Ishikawa (cell line): Measurements from ENCODE around the gene CACNA2D3.

Experiments
- CEBPB ChIP-seq: IDR thresholded peaks from 2 replicates; pipeline ENCODE4 v1.6.1; 2012
- CREB1 ChIP-seq: IDR thresholded peaks from 2 replicates; pipeline ENCODE4 v1.6.1; 2012; ENCODE audit warnings: low read depth
- EGR1 ChIP-seq: IDR thresholded peaks from 2 replicates; pipeline ENCODE4 v1.6.1; 2012
- FOXM1 ChIP-seq: IDR thresholded peaks from 2 replicates; pipeline ENCODE4 v1.6.1; 2012; ENCODE audit warnings: low read depth, borderline replicate concordance
- MAX ChIP-seq: IDR thresholded peaks from 2 replicates; pipeline ENCODE4 v1.6.1; 2012
- NFIC ChIP-seq: IDR thresholded peaks from 2 replicates; pipeline ENCODE4 v1.6.1; 2012
- RAD21 ChIP-seq: IDR thresholded peaks from 2 replicates; pipeline ENCODE4 v1.6.1; 2012; ENCODE audit warnings: low read depth
- TAF1 ChIP-seq: IDR thresholded peaks from 2 replicates; pipeline ENCODE4 v1.6.1; 2012; ENCODE audit warnings: low read depth, mild to moderate bottlenecking
- TCF12 ChIP-seq: IDR thresholded peaks from 2 replicates; pipeline ENCODE4 v1.6.1; 2012; ENCODE audit warnings: low read depth
- TEAD4 ChIP-seq: IDR thresholded peaks from 2 replicates; pipeline ENCODE4 v1.6.1; 2012
- USF1 ChIP-seq: IDR thresholded peaks from 2 replicates; pipeline ENCODE4 v1.6.1; 2012
- YY1 ChIP-seq: IDR thresholded peaks from 2 replicates; pipeline ENCODE4 v1.6.1; 2012; ENCODE audit warnings: low read depth
- ZBTB7A ChIP-seq: IDR thresholded peaks from 2 replicates; pipeline ENCODE4 v1.6.1; 2012; ENCODE audit warnings: low read depth
- TF ChIP-seq, protein P1 (sequence below): IDR thresholded peaks from 2 replicates; pipeline ENCODE4 v1.6.1; 2012; ENCODE audit warnings: low read depth, mild to moderate bottlenecking

Gene CACNA2D3

GRCh38 chr3:54094926-54095325 is 27.4 kb upstream of the CACNA2D3 start:
- TF ChIP-seq USF1 = no peak
- no peak for TF ChIP-seq CEBPB
- TF ChIP-seq, protein P1, sequence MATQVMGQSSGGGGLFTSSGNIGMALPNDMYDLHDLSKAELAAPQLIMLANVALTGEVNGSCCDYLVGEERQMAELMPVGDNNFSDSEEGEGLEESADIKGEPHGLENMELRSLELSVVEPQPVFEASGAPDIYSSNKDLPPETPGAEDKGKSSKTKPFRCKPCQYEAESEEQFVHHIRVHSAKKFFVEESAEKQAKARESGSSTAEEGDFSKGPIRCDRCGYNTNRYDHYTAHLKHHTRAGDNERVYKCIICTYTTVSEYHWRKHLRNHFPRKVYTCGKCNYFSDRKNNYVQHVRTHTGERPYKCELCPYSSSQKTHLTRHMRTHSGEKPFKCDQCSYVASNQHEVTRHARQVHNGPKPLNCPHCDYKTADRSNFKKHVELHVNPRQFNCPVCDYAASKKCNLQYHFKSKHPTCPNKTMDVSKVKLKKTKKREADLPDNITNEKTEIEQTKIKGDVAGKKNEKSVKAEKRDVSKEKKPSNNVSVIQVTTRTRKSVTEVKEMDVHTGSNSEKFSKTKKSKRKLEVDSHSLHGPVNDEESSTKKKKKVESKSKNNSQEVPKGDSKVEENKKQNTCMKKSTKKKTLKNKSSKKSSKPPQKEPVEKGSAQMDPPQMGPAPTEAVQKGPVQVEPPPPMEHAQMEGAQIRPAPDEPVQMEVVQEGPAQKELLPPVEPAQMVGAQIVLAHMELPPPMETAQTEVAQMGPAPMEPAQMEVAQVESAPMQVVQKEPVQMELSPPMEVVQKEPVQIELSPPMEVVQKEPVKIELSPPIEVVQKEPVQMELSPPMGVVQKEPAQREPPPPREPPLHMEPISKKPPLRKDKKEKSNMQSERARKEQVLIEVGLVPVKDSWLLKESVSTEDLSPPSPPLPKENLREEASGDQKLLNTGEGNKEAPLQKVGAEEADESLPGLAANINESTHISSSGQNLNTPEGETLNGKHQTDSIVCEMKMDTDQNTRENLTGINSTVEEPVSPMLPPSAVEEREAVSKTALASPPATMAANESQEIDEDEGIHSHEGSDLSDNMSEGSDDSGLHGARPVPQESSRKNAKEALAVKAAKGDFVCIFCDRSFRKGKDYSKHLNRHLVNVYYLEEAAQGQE = no peak
- no peak for TF ChIP-seq NFIC
- no peak for TF ChIP-seq MAX
- TF ChIP-seq ZBTB7A = no peak
- TF ChIP-seq TAF1 = no peak
- TF ChIP-seq YY1 = no peak
- TF ChIP-seq RAD21 = no peak
- no peak for TF ChIP-seq EGR1

DNA sequence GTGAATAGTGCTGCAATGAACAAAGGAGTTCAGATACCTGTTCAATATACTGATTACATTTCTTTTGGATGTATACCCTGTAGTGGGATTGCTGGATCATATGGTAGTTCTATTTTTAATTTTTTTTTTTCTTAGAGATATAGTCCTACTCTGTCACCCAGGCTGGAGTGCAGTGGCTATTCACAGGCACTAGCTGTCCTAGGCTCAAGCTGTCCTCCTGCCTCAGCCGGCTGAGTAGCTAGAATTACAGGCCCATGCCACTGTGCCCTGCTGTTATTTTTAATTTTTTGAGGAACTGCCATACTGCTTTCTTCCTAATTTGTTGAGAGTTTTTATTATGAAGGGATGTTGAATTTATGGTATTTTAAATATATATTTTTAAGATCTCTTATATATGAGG is 23.0 kb upstream of the CACNA2D3 start:
- TF ChIP-seq MAX (no peak), FOXM1 (no peak), USF1 (no peak), ZBTB7A (no peak), YY1 (no peak), CREB1 (no peak), CEBPB (no peak), TCF12 (no peak), RAD21 (no peak)
- TF ChIP-seq, protein P1 = no peak

DNA sequence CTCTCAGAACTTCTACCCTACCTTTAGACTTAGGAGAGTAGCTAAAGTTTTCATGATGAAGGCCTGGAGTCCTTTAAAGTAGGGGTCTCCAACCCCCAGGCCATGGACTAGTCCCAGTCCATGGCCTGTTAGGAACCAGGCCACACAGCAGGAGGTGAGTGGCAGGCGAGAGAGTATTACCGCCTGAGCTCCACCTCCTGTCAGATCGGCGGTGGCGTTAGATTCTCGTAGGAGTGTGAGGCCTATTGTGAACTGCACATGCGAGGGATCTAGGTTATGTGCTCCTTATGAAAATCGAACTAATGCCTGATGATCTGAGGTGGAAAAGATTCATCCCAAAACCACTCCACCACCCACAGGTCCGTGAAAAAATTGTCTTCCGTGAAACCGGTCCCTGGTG is 18.3 kb upstream of the CACNA2D3 start:
- TF ChIP-seq CEBPB (no peak), TAF1 (no peak), EGR1 (no peak), FOXM1 (no peak), TEAD4 (no peak), NFIC (no peak), ZBTB7A (no peak), TCF12 (no peak), YY1 (no peak), RAD21 (no peak)
- TF ChIP-seq, protein P1 = no peak

DNA sequence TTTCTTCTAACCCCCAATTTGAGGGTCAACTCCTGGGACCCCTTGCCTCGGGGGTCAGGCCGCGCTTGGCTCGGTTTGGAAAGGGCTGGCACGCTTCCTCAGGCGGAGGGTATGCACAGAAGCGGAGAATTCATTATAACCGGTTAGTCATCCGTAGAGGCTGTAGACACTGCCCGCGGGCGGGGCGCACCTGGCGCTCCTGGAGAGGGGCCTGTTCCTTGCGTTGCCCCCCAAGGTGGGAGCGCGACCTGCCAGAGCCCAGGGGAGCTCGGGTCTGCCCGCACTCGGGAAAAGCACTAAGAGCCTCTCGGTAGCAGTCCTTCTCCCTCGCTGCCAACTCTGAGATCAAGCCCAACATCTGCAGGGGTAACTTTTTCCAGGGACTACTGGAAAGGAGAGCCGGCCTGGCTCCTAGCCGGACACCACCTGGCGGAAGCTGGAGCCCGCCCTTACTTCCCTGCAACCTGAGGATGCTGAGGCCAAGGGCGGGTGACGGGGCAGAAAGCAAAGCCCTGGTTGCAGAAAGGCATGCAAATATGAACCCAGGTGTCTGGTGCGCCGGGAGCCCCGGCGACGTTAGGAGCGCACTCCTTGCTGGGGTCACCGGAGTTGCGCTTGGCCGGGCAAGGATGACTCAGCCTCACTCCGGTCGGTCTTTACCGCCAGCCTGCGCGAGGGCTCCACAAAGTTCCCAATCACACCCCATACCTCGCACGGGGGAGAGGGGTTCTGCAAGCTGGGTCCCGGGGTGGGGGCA is 1.5 kb upstream of the CACNA2D3 start:
- no peak for TF ChIP-seq NFIC
- 0 out of 2 replicates have a peak, but pooled peaks have one; percentile 1 for TF ChIP-seq ZBTB7A
- peak; percentile 25; the same call in 1 of the 2 replicates for TF ChIP-seq MAX
